ENCODE measurements around the gene ANK3. TPM values are rescaled to one million over a fixed set of nuclear protein-coding genes. Genes with fewer than 3 reads are reported as not detected.

ANK3 gene
- total RNA-seq, 4 donors from 2014 or later = 86.3 to 224 (median 139) TPM

- Histone ChIP-seq H3K27ac (peak overlapping the region in 3 of 4 donors; percentile 30 to 72 (median 48)), H3K36me3 (no peaks in the 10 kb centered on the region), H3K27me3 (no peaks in the 10 kb centered on the region), H3K4me3 (no peak overlapping the region), H3K9me3 (no peaks in the 10 kb centered on the region), H3K4me1 (peaks cover 0 to 33% (median 5%) of the 10 kb centered on the region in 4 donors)
- no peak for DNase-seq (ENCODE audit: low spot score in 2 of 2)
- no peak for TF ChIP-seq CTCF (IDR thresholded peaks at IDR 0.05)
- TF ChIP-seq POLR2A (IDR thresholded peaks at IDR 0.05) = no peak
- TF ChIP-seq EP300 (IDR thresholded peaks at IDR 0.05) = no peak
- WGBS, 2 donors = 86 to 87% methylated on average over 2 of the region's 2 CpGs
These were observed 1.5 kb downstream of the ANK3 start for GRCh38 chr10:60388116-60388625.

GRCh38 chr10:60387531-60387930, 2.1 kb downstream of the ANK3 start:
- peak overlapping the region in 2 of 4 donors; percentile 48 to 72 for H3K27ac ChIP-seq
- H3K4me3 ChIP-seq = no peak overlapping the region
- 57 to 66% methylated on average over 2 of the region's 2 CpGs for WGBS, 2 donors
- H3K27me3 ChIP-seq = no peaks in the 10 kb centered on the region
- TF ChIP-seq EP300 (IDR thresholded peaks at IDR 0.05) (no peak), POLR2A (IDR thresholded peaks at IDR 0.05) (no peak), CTCF (IDR thresholded peaks at IDR 0.05) (no peak)
- no peak for DNase-seq (ENCODE audit: low spot score in 2 of 2)
- peaks cover 0 to 33% (median 5%) of the 10 kb centered on the region in 4 donors for H3K4me1 ChIP-seq
- H3K9me3 ChIP-seq = no peaks in the 10 kb centered on the region
- H3K36me3 ChIP-seq = no peaks in the 10 kb centered on the region

GRCh38 chr10:60385399-60385738, 4.3 kb downstream of the ANK3 start:
- Histone ChIP-seq H3K9me3 (no peaks in the 10 kb centered on the region), H3K36me3 (no peaks in the 10 kb centered on the region), H3K27me3 (no peaks in the 10 kb centered on the region), H3K4me3 (no peak overlapping the region), H3K4me1 (peaks cover 0 to 33% (median 5%) of the 10 kb centered on the region in 4 donors), H3K27ac (peak overlapping the region in 1 of 4 donors; percentile 44)
- DNase-seq (ENCODE audit: low spot score in 2 of 2) = no peak
- WGBS, 2 donors = 86 to 98% methylated on average over 1 of the region's 1 CpG
- TF ChIP-seq CTCF (IDR thresholded peaks at IDR 0.05) (no peak), POLR2A (IDR thresholded peaks at IDR 0.05) (no peak), EP300 (IDR thresholded peaks at IDR 0.05) (no peak)

GRCh38 chr10:60384708-60385398, 4.8 kb downstream of the ANK3 start:
- Histone ChIP-seq H3K4me1 (peaks cover 0 to 33% (median 5%) of the 10 kb centered on the region in 4 donors), H3K27me3 (no peaks in the 10 kb centered on the region), H3K4me3 (no peak overlapping the region), H3K36me3 (no peaks in the 10 kb centered on the region), H3K27ac (peak overlapping the region in 1 of 4 donors; percentile 44), H3K9me3 (no peaks in the 10 kb centered on the region)
- WGBS, 2 donors = 43 to 47% methylated on average over 5 of the region's 5 CpGs
- DNase-seq (ENCODE audit: low spot score in 2 of 2) = no peak
- TF ChIP-seq EP300 (IDR thresholded peaks at IDR 0.05) (no peak), POLR2A (IDR thresholded peaks at IDR 0.05) (no peak), CTCF (IDR thresholded peaks at IDR 0.05) (no peak)

GRCh38 chr10:60384011-60384410, 5.7 kb downstream of the ANK3 start:
- Histone ChIP-seq H3K27ac (peak overlapping the region in 1 of 4 donors; percentile 44), H3K4me3 (no peak overlapping the region), H3K27me3 (no peaks in the 10 kb centered on the region), H3K4me1 (peaks cover 0 to 27% (median 5%) of the 10 kb centered on the region in 4 donors), H3K9me3 (no peaks in the 10 kb centered on the region), H3K36me3 (no peaks in the 10 kb centered on the region)
- DNase-seq (ENCODE audit: low spot score in 2 of 2) = no peak
- TF ChIP-seq POLR2A (IDR thresholded peaks at IDR 0.05) (no peak), EP300 (IDR thresholded peaks at IDR 0.05) (no peak), CTCF (IDR thresholded peaks at IDR 0.05) (no peak)
- 43 to 47% methylated on average over 1 of the region's 1 CpG for WGBS, 2 donors

Measured in tibial nerve (tissue), 4 donors.